ENCODE results near the gene OXER1.

Gene OXER1

GRCh38 chr2:42764096-42764495, at the start of gene OXER1:
Gene OXER1, minus strand, starts transcription at chr2:42764135. Its CDS starts 73 bp downstream, at chr2:42764062.
- no peak for DNase-seq (ENCODE audit: low read depth)

GRCh38 chr2:42812899-42813479, 49.1 kb upstream of the OXER1 start:
- DNase-seq (ENCODE audit: low read depth): no peak

GRCh38 chr2:42810971-42811811, 47.3 kb upstream of the OXER1 start:
- DNase-seq (ENCODE audit: low read depth): no peak

GRCh38 chr2:42810121-42810970, 46.4 kb upstream of the OXER1 start:
- peak; percentile 84 for DNase-seq (ENCODE audit: low read depth)

- DNase-seq (ENCODE audit: low read depth): no peak
Observed at GRCh38 chr2:42809819-42810120, 45.8 kb upstream of the OXER1 start.

- DNase-seq (ENCODE audit: low read depth): no peak
Observed at GRCh38 chr2:42809131-42809818, 45.3 kb upstream of the OXER1 start.

GRCh38 chr2:42808301-42808700, 44.4 kb upstream of the OXER1 start:
- DNase-seq (ENCODE audit: low read depth): no peak

GRCh38 chr2:42806786-42807185, 42.9 kb upstream of the OXER1 start:
- no peak for DNase-seq (ENCODE audit: low read depth)

GRCh38 chr2:42804891-42805290, 41.0 kb upstream of the OXER1 start:
- DNase-seq (ENCODE audit: low read depth): no peak

- no peak for DNase-seq (ENCODE audit: low read depth)
Observed at GRCh38 chr2:42804338-42804737, 40.4 kb upstream of the OXER1 start.

- DNase-seq (ENCODE audit: low read depth): no peak
Observed at GRCh38 chr2:42802150-42802549, 38.2 kb upstream of the OXER1 start.

- DNase-seq (ENCODE audit: low read depth): no peak
Observed at GRCh38 chr2:42801381-42801780, 37.4 kb upstream of the OXER1 start.

GRCh38 chr2:42800981-42801380, 37.0 kb upstream of the OXER1 start:
- no peak for DNase-seq (ENCODE audit: low read depth)

GRCh38 chr2:42800461-42800962, 36.6 kb upstream of the OXER1 start:
- no peak for DNase-seq (ENCODE audit: low read depth)

GRCh38 chr2:42799881-42800280, 35.9 kb upstream of the OXER1 start:
- no peak for DNase-seq (ENCODE audit: low read depth)

GRCh38 chr2:42797281-42797680, 33.3 kb upstream of the OXER1 start:
- DNase-seq (ENCODE audit: low read depth): no peak

- DNase-seq (ENCODE audit: low read depth): no peak
Observed at GRCh38 chr2:42796427-42797248, 32.7 kb upstream of the OXER1 start.

- DNase-seq (ENCODE audit: low read depth): no peak
Observed at GRCh38 chr2:42795841-42796301, 31.9 kb upstream of the OXER1 start.

- no peak for DNase-seq (ENCODE audit: low read depth)
Observed at GRCh38 chr2:42795275-42795674, 31.3 kb upstream of the OXER1 start.

GRCh38 chr2:42794271-42795046, 30.5 kb upstream of the OXER1 start:
- no peak for DNase-seq (ENCODE audit: low read depth)
